ENCODE measurements around the gene COX14.

The COX14 gene

DNA sequence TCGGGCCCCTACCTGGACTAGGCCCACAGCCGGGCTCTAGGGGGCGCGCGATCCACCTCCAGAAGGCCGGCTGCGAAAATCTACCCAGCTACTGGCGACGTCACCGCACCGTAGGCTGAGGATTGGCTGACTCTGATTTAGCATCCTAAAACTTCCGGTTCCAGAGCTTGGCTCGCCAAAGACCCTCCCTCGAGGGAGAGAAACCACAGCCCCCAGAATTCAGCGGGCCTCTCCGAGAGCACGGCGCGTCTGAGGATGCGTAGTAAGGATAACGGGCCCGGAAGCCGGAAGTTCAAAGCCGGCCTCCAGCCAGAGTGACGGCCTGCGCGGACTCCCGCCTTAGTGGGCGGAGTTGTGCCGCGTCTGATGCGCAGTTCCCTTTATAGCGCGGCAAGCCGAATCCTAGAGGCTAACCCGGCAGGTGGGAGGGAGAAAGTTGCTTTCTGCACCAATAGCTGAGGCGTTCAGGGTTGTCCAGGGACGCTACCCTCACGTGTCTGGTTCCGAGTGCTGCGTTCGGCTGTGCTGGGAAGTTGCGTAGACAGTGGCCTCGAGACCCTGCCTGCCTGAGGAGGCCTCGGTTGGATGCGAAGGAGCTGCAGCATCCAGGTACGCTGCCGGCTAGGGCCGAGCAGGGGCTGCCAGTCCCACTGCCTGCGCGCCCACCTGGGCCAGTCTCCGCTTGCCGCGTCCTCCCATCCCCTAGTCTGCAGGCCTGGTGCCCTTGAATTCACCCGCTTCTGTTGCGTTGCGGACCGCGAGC lies at the start of gene COX14:
COX14 (plus strand) TSS at position 544 of the 763 bp plus-strand sequence. CDS start 7,808 bp downstream, outside the sequence.
- peak within 1 kb of the TSS; percentile 97 for H3K4me3 ChIP-seq (ENCODE audit: low read depth, low read length)
- DNase-seq (ENCODE audit: low read depth), result peak; percentile 99
- TF ChIP-seq, protein P1, sequence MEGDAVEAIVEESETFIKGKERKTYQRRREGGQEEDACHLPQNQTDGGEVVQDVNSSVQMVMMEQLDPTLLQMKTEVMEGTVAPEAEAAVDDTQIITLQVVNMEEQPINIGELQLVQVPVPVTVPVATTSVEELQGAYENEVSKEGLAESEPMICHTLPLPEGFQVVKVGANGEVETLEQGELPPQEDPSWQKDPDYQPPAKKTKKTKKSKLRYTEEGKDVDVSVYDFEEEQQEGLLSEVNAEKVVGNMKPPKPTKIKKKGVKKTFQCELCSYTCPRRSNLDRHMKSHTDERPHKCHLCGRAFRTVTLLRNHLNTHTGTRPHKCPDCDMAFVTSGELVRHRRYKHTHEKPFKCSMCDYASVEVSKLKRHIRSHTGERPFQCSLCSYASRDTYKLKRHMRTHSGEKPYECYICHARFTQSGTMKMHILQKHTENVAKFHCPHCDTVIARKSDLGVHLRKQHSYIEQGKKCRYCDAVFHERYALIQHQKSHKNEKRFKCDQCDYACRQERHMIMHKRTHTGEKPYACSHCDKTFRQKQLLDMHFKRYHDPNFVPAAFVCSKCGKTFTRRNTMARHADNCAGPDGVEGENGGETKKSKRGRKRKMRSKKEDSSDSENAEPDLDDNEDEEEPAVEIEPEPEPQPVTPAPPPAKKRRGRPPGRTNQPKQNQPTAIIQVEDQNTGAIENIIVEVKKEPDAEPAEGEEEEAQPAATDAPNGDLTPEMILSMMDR (IDR thresholded peaks at IDR 0.05; ENCODE audit: low read depth, low read length, missing control alignments), result peak; percentile 97
- in situ Hi-C loops (cut with HindIII; ENCODE audit: low sequenced_read_pairs), result no loop called here

DNA sequence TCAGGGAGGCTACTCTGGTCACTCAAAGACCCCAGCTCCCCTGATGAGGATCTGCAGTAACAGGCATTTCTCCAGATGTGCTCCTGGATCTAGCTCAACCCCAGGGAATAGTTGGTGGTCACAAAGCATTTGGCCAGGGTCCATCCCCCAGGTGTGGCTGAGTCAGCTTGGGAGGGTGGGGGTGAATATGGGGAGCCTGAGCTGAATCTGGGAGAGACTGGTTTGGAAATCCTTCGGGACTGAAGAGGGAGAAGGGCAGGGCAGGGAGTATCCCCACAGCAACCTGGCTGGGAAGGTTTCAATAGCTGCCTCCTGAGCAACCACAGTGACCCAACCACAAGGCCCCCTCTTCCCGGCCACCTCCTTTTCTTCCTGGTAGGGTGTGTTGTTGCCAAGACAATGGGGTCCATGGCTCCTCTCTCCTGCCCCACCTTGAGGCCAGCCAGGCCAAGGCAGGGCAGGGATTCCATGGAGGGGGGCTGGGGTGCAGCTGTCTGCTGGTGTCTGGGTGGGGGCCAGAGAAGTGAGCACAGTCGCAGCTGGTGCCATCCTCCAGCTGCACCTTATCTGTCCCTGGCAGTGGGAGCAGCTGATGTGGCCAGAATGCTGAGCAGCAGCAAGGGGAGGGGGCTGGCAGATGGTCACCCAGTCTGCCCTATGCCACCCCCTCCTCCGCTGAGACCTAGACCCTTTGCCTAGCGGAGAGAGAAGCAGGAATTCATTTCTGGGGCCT lies 49.1 kb upstream of the COX14 start:
- TF ChIP-seq, protein P1 (IDR thresholded peaks at IDR 0.05; ENCODE audit: low read depth, low read length, missing control alignments), result no peak
- in situ Hi-C loops (cut with HindIII; ENCODE audit: low sequenced_read_pairs), result no loop called here
- DNase-seq (ENCODE audit: low read depth), result no peak
- H3K4me3 ChIP-seq (ENCODE audit: low read depth, low read length), result no peak overlapping the region

DNA sequence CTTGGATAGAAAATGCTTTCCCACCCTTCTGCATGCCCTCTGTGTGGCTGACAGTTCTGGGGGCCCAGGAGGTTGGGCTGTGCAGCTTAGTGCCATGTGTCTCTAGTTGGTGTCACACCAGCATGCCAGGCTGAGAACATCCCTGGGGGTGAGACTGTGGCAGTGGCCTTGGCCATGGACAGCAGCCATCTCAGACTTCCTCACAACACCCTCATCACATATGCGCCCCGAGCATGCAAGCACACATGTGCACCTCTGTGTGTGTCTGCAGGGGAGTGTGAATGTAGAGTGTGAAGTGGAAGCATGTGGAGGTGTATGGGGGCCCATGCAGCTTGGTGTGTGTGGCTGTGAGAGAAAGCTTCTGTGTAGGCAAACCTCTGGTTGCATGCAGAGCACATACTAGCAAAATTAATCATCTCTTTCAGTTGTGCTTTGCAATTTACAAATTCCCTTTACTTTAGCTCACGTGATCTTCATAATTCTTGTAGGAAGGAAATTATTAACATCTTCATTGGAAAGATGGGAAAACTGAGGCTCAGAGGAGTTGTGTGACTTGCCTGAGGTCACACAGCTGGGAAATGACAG lies 46.2 kb upstream of the COX14 start:
- in situ Hi-C loops (cut with HindIII; ENCODE audit: low sequenced_read_pairs), result loop anchor here (5.0 kb wide), 2 partner anchors 36 to 99 kb away; partner anchors contain the start of gene GPD1
- DNase-seq (ENCODE audit: low read depth), result no peak
- TF ChIP-seq, protein P1 (IDR thresholded peaks at IDR 0.05; ENCODE audit: low read depth, low read length, missing control alignments), result no peak
- H3K4me3 ChIP-seq (ENCODE audit: low read depth, low read length), result no peak overlapping the region

DNA sequence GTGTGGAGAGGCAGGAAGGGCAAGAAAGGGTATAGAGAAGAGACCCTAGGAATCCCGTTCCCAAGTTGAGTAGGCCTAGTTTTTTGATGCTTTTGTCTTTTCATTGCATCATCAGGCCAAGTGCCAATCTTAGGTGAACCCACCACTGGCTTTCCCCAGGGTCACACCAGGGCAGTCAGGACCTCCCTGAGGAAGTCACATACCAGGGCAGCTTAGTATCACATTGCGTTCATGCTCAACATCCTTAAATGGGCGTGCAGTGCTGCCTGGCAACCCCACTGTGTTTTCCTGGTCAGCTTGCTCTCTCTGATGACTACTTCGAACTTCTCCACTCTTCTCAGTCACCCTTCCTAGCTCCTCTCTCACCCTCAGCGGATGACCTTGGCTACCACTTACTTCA lies 45.6 kb upstream of the COX14 start:
- no peak for DNase-seq (ENCODE audit: low read depth)
- H3K4me3 ChIP-seq (ENCODE audit: low read depth, low read length), result no peak overlapping the region
- TF ChIP-seq, protein P1 (IDR thresholded peaks at IDR 0.05; ENCODE audit: low read depth, low read length, missing control alignments), result no peak
- in situ Hi-C loops (cut with HindIII; ENCODE audit: low sequenced_read_pairs), result loop anchor here (5.0 kb wide), 2 partner anchors 36 to 99 kb away; partner anchors contain the start of gene GPD1

DNA sequence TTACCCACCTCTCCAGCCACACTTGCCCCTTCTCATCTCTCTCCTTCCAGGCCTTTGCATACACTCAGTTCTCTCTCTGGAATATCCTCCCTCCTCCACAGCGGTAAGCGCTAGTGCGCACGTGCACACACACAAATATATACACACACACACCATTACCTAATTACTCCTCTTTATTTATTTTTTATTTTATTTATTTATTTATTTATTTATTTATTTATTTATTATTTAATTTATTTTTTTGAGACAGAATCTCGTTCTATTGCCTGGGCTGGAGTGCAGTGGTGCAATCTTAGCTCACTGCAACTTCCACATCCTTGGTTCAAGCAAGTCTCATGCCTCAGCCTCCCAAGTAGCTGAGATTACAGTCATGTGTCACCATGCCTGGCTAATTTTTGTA lies 43.0 kb upstream of the COX14 start:
- DNase-seq (ENCODE audit: low read depth), result no peak
- H3K4me3 ChIP-seq (ENCODE audit: low read depth, low read length), result no peak overlapping the region
- in situ Hi-C loops (cut with HindIII; ENCODE audit: low sequenced_read_pairs), result loop anchor here (5.0 kb wide), 2 partner anchors 33 to 102 kb away; partner anchors contain the start of gene GPD1
- TF ChIP-seq, protein P1 (IDR thresholded peaks at IDR 0.05; ENCODE audit: low read depth, low read length, missing control alignments), result no peak

DNA sequence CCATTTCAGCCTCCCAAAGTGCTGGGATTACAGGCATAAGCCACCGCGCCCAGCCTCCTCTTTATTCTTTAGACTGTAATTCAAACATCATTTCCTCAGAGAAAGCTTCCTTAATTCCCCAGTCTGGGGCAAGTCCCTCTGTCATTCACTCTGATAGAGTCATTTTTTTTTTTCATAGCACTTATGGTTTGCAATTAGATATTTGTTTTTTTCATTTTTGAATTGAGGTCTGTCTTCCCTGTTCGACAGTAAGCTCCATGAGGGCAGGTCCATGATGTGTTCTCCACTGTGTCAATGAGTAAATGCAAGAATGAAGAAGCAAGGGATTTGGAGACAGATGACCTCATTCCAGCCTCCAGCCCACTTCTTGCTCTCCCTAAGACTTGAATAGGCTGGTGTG lies 42.5 kb upstream of the COX14 start:
- no peak for DNase-seq (ENCODE audit: low read depth)
- in situ Hi-C loops (cut with HindIII; ENCODE audit: low sequenced_read_pairs), result loop anchor here (5.0 kb wide), 2 partner anchors 33 to 102 kb away; partner anchors contain the start of gene GPD1
- TF ChIP-seq, protein P1 (IDR thresholded peaks at IDR 0.05; ENCODE audit: low read depth, low read length, missing control alignments), result no peak

More for the DNA sequence above, 42.5 kb upstream of the COX14 start:
- H3K4me3 ChIP-seq (ENCODE audit: low read depth, low read length), result no peak overlapping the region
